Measurements from ENCODE around the gene INIP.

Gene INIP

DNA sequence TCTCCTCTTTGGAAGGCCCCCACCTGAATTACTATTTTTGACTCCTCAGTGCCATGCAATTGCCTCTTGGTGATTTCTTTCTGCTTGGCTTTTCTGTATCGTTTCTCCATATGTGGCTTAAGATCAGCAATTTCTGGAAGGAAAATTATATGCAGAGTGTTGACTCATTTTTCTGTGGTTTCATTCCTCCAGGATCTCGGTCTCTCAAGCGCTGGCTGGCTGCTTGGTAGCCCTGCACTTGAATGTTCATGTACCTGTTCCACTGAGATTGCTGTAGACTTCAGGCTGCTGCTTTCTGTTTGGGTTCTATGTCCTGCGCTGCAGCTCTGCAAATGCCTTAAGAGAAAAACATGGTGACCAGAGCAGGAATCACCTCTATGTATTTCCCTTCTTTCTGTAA is 77.6 kb downstream of the INIP start:
- H3K18ac ChIP-seq (ENCODE audit: low read length), result no peak overlapping the region
- no peak overlapping the region for H4K91ac ChIP-seq (ENCODE audit: low read depth, low read length, poor library complexity)
- no peak overlapping the region for H2BK5ac ChIP-seq (ENCODE audit: low read length)
- no peak overlapping the region for H2AK5ac ChIP-seq (ENCODE audit: low read depth, low read length)
- no peak overlapping the region for H2BK15ac ChIP-seq (ENCODE audit: low read length)
- no peaks in the 10 kb centered on the region for H3K4me1 ChIP-seq (ENCODE audit: control insufficient read depth in 2 of 2, insufficient read depth in 1 of 2, low read depth in 1 of 2, low read length in 2 of 2)
- no peak for DNase-seq (ENCODE audit: low spot score)
- no peak overlapping the region for H3K9ac ChIP-seq (ENCODE audit: low read depth, low read length, poor library complexity)
- no peaks in the 10 kb centered on the region for H3K27me3 ChIP-seq (ENCODE audit: control insufficient read depth in 3 of 3, insufficient read depth in 3 of 3, low read depth in 1 of 3, low read length in 3 of 3)
- no peak overlapping the region for H3K27ac ChIP-seq (replicated peaks; ENCODE audit: low read length)
- H3K36me3 ChIP-seq (replicated peaks in 1 of 2; ENCODE audit: control insufficient read depth in 2 of 2, insufficient read depth in 2 of 2, low read length in 2 of 2), result peaks cover 0 to 14% of the 10 kb centered on the region in 2 donors
- H3K79me1 ChIP-seq (ENCODE audit: low read depth, low read length), result no peaks in the 10 kb centered on the region
- no CpG with 5 or more reads among the region's 4 CpGs for WGBS, 2 donors (ENCODE audit: extremely low coverage in 2 of 2, insufficient read length in 2 of 2, insufficient replicate concordance in 1 of 2)
- H3K4ac ChIP-seq (ENCODE audit: low read length), result no peak overlapping the region
- no peak overlapping the region for H2AFZ ChIP-seq (ENCODE audit: low read length)
- H3K4me3 ChIP-seq (ENCODE audit: low read length in 2 of 2), result no peak overlapping the region
- no peak overlapping the region for H2BK120ac ChIP-seq (ENCODE audit: low read depth, low read length)
- no peak overlapping the region for H3K23ac ChIP-seq (ENCODE audit: low read depth, low read length, poor library complexity)
- no peak overlapping the region for H3K4me2 ChIP-seq (ENCODE audit: insufficient read depth, low read length, poor library complexity, severe bottlenecking)
- H2BK12ac ChIP-seq (ENCODE audit: low read length), result no peak overlapping the region
- no peak overlapping the region for H3K14ac ChIP-seq (ENCODE audit: low read length)
- peaks cover 7 to 20% of the 10 kb centered on the region in 2 donors for H3K9me3 ChIP-seq (replicated peaks in 1 of 2; ENCODE audit: control insufficient read depth in 2 of 2, insufficient read depth in 1 of 2, low read depth in 1 of 2, low read length in 2 of 2)
- no peak overlapping the region for H4K8ac ChIP-seq (ENCODE audit: low read depth, low read length)
